ENCODE measurements around the gene ASTN2.

Gene ASTN2

DNA sequence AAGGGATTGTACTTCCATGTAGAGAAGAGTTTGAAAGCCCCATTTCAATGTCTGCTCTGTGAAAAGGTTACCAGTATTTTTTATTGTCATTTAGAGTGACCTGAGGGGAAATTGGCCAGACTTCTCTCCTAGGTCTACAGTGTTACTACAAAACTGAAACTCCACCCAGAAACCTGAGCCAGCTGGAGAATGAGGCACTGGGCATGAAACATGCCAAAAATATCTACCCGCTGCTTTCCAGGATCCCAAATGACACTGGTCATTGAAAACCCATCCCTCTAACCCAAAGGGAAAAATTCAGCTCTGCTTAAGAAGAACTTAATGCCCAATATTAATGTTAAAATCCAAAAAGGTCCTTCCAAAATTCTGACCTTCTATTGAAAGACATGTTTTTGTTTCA lies 826.9 kb downstream of the ASTN2 start:
- H3K4me3 ChIP-seq (replicated peaks; ENCODE audit: low read depth, low read length): no peak overlapping the region
- DNase-seq (ENCODE audit: extremely low read depth, low read depth): no peak
- TF ChIP-seq, protein P1, sequence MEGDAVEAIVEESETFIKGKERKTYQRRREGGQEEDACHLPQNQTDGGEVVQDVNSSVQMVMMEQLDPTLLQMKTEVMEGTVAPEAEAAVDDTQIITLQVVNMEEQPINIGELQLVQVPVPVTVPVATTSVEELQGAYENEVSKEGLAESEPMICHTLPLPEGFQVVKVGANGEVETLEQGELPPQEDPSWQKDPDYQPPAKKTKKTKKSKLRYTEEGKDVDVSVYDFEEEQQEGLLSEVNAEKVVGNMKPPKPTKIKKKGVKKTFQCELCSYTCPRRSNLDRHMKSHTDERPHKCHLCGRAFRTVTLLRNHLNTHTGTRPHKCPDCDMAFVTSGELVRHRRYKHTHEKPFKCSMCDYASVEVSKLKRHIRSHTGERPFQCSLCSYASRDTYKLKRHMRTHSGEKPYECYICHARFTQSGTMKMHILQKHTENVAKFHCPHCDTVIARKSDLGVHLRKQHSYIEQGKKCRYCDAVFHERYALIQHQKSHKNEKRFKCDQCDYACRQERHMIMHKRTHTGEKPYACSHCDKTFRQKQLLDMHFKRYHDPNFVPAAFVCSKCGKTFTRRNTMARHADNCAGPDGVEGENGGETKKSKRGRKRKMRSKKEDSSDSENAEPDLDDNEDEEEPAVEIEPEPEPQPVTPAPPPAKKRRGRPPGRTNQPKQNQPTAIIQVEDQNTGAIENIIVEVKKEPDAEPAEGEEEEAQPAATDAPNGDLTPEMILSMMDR (IDR thresholded peaks at IDR 0.05; ENCODE audit: low read depth, low read length, missing control alignments): no peak

DNA sequence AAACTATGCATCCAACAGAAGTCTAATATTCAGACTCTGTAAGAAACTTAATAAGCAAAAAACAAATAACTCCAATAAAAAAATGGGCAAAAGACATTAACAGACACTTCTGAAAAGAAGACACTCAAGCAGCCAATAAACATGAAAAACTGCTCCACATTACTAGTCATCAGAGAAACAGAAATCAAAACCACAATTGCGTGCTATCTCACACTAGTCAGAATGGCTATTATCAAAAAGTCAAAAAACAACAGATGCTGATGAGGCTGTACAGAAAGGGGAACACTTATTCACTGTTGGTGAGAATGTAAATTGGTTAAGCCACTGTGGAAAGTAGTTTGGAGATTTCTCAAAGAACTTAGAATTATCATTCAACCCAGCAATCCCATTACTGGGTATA lies 829.0 kb downstream of the ASTN2 start:
- TF ChIP-seq, protein P1 (IDR thresholded peaks at IDR 0.05; ENCODE audit: low read depth, low read length, missing control alignments): no peak
- no peak overlapping the region for H3K4me3 ChIP-seq (replicated peaks; ENCODE audit: low read depth, low read length)
- no peak for DNase-seq (ENCODE audit: extremely low read depth, low read depth)

DNA sequence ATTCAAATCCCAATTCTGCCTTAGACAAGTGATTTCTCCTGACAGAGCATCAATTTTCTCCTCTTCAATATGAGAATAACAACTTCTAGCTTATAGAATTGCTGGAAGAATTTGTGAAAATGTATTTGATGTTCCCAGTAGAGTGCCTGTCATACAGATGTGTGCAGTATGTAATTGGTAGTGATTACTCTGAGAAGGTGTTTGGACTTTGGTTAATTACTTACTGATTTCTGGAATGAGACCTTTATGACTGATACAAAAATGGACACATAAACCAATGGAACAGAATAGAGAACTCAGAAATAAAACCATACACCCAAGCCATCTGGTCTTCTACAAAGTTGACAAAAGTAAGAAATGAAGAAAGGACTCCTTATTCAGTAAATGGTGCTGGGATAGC lies 829.7 kb downstream of the ASTN2 start:
- TF ChIP-seq, protein P1 (IDR thresholded peaks at IDR 0.05; ENCODE audit: low read depth, low read length, missing control alignments): no peak
- no peak overlapping the region for H3K4me3 ChIP-seq (replicated peaks; ENCODE audit: low read depth, low read length)
- no peak for DNase-seq (ENCODE audit: extremely low read depth, low read depth)

DNA sequence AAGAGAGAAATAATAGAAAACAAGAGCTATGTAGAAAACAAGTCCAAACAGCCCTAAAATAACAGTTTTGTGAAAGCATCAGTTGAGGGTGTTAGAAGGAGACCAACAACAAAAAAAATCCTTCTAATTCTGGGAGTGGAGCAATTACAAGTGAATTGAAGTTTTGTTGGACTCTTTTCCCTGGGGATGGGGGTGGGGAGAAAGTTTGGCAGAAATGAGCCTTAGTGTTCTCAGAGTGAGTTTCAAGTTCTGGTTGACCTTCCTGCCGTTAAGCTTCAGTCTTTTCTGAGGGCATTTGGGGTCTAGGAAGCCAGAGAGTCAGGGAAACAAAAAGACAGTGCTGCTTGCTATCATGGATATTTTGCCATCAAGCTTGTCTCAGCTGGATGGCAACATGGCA lies 834.0 kb downstream of the ASTN2 start:
- no peak for DNase-seq (ENCODE audit: extremely low read depth, low read depth)
- TF ChIP-seq, protein P1 (IDR thresholded peaks at IDR 0.05; ENCODE audit: low read depth, low read length, missing control alignments): no peak

DNA sequence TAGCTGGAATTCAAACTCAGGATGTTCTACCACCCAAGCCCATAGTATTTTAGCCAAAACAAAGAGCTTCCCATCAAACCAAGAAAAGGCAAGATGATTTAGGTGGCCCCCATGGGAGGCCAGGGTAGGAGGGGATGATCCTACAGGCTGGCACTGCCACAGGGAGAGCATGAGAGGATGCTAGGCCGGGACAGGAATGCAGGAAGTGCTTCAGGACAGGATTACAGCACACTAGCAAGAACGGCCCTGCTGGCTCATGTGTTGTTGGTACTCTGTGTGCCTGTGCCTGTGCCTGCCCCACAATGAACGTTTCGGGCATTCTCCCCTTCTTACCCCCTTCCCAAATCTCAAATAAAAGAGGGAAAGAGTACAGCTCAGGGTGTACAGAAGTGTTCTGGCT lies 838.5 kb downstream of the ASTN2 start:
- TF ChIP-seq, protein P1 (IDR thresholded peaks at IDR 0.05; ENCODE audit: low read depth, low read length, missing control alignments): no peak
- no peak for DNase-seq (ENCODE audit: extremely low read depth, low read depth)

More for the DNA sequence above, 834.0 kb downstream of the ASTN2 start:
- no peak overlapping the region for H3K4me3 ChIP-seq (replicated peaks; ENCODE audit: low read depth, low read length)

DNA sequence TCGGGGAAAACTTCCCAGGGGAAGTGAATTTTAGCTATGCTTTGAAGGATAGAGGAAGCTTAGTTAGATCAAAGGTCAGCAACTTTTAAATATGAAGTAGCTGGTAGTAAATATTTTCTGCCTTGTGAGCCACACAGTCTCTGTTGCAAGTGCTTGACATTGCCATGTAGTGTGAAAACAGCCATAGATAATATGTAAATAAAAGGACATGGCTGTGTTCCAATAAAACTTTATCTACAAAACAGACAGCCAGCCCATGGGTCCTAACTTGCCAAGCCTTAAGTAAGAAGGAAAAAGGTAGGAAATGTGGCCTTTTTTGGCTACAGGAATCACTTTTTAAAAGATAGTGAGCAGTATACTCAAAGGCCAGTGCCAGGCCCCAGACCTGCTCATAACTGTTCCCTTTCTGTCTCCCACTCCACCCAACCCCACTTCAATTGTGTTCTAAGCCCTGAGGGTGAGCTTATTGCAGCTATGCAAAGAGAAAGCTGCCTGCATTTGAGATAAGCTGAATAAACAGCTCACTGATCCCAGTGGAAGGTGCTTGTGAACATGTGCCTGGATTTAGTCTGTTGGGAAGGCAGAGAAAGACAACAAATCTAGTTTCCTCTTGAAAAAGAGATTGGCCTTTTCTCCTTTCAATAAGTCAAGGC lies 840.7 kb downstream of the ASTN2 start:
- no peak overlapping the region for H3K4me3 ChIP-seq (replicated peaks; ENCODE audit: low read depth, low read length)
- TF ChIP-seq, protein P1 (IDR thresholded peaks at IDR 0.05; ENCODE audit: low read depth, low read length, missing control alignments): no peak
- DNase-seq (ENCODE audit: extremely low read depth, low read depth): no peak

More for the DNA sequence above, 838.5 kb downstream of the ASTN2 start:
- H3K4me3 ChIP-seq (replicated peaks; ENCODE audit: low read depth, low read length): no peak overlapping the region

All from HFF-Myc (cell line).